GM19372 (cell line): ENCODE measurements around the gene KCNN2.
"Not testable (repeated sequence)": the region's sequence is repeated elsewhere in the genome, so short reads cannot be mapped to it uniquely, and the experiment has no call there.

Experiments used
- ATAC-seq: cut with Tn5 transposase; IDR thresholded peaks from one replicate; pipeline ENCODE4 v1.9.1; 2021; ENCODE audit warnings: mild to moderate bottlenecking, low read depth, moderate library complexity; ENCODE audit not compliant: unreplicated experiment

Gene KCNN2

GRCh38 chr5:114418176-114419066 is 56.6 kb downstream of the KCNN2 start:
- ATAC-seq: peak; percentile 96

- ATAC-seq: peak; percentile 25
Measured at GRCh38 chr5:114419067-114419388, 57.2 kb downstream of the KCNN2 start.

- ATAC-seq: no peak
Measured at GRCh38 chr5:114419959-114420358, 58.1 kb downstream of the KCNN2 start.

GRCh38 chr5:114427204-114427603 is 65.3 kb downstream of the KCNN2 start:
- no peak for ATAC-seq

- ATAC-seq: no peak
Measured at GRCh38 chr5:114430532-114430931, 68.7 kb downstream of the KCNN2 start.

- ATAC-seq: not testable (repeated sequence)
Measured at GRCh38 chr5:114432684-114433083, 70.8 kb downstream of the KCNN2 start.

GRCh38 chr5:114434396-114435219 is 72.7 kb downstream of the KCNN2 start:
- peak; percentile 38 for ATAC-seq

GRCh38 chr5:114435220-114435481 is 73.3 kb downstream of the KCNN2 start:
- no peak for ATAC-seq

GRCh38 chr5:114435885-114436299 is 74.0 kb downstream of the KCNN2 start:
- peak; percentile 75 for ATAC-seq

- no peak for ATAC-seq
Measured at GRCh38 chr5:114437936-114438335, 76.1 kb downstream of the KCNN2 start.

- ATAC-seq: no peak
Measured at GRCh38 chr5:114438471-114438870, 76.6 kb downstream of the KCNN2 start.

GRCh38 chr5:114447084-114447773 is 85.4 kb downstream of the KCNN2 start:
- peak; percentile 38 for ATAC-seq

- no peak for ATAC-seq
Measured at GRCh38 chr5:114448481-114448880, 86.6 kb downstream of the KCNN2 start.

GRCh38 chr5:114449860-114450421 is 88.1 kb downstream of the KCNN2 start:
- peak; percentile 97 for ATAC-seq

- no peak for ATAC-seq
Measured at GRCh38 chr5:114450437-114450836, 88.6 kb downstream of the KCNN2 start.

- no peak for ATAC-seq
Measured at GRCh38 chr5:114458726-114459125, 96.9 kb downstream of the KCNN2 start.

GRCh38 chr5:114467171-114467570 is 105.3 kb downstream of the KCNN2 start:
- no peak for ATAC-seq

GRCh38 chr5:114467729-114468128 is 105.9 kb downstream of the KCNN2 start:
- no peak for ATAC-seq

- ATAC-seq: no peak
Measured at GRCh38 chr5:114469372-114469771, 107.5 kb downstream of the KCNN2 start.

- ATAC-seq: no peak
Measured at GRCh38 chr5:114471529-114471928, 109.7 kb downstream of the KCNN2 start.

GRCh38 chr5:114473541-114473940 is 111.7 kb downstream of the KCNN2 start:
- no peak for ATAC-seq
